ENCODE results near the gene ZBTB2.

ZBTB2 gene, protein sequence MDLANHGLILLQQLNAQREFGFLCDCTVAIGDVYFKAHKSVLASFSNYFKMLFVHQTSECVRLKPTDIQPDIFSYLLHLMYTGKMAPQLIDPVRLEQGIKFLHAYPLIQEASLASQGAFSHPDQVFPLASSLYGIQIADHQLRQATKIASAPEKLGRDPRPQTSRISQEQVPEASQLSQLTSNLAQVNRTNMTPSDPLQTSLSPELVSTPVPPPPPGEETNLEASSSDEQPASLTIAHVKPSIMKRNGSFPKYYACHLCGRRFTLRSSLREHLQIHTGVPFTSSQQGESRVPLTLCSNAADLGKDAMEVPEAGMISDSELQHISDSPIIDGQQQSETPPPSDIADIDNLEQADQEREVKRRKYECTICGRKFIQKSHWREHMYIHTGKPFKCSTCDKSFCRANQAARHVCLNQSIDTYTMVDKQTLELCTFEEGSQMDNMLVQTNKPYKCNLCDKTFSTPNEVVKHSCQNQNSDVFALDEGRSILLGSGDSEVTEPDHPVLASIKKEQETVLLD

DNA sequence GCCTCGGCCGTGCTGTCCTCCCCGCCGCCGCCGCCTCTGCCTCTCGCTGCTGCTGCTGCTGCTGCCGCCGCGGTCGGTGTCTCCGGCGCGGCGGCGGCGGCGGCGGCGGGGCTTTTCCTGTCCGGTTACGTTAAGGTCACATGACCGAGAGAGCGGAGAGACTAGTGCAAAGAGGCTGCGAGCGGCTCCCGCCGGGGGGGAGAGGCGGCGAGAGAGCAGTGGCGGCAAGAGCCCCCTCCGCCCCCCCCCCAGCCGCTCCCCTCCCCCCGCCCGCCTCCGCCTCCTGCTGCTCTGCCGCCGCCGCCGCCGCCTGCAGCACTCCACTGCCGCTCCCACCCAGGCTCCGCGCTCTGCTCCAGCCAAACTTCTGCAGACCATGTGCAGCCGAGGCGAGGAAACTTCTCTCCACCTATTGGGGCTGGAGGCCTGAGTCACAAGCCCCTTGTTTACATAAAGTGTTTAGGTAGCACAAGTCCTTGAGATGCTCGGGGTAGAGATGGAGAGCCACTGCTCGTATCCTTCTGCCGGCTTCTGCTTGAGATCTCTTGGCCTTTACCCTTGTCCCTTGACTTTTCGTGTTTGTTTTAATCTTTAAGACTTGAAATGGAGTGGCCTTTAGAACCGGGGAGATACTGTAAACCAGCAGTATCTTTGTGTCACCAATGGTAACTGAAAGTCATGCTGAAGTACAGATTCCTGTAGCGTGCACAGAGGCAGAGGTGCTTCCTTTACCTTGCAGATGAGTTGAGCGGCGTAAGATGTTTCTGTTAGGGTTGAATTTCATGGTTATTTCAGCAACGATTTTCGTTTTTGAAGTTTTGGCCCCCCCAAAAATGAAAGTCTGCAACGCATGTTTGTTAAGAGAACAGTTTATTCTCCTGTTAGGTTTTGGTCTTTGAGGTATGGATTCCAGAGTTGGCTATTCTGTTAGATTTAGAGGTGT lies at the start of gene ZBTB2:
ZBTB2 (minus strand) TSS at position 89 of the 943 bp plus-strand sequence. CDS start 17,922 bp downstream, outside the sequence.
- DNase-seq: peak; percentile 81

DNA sequence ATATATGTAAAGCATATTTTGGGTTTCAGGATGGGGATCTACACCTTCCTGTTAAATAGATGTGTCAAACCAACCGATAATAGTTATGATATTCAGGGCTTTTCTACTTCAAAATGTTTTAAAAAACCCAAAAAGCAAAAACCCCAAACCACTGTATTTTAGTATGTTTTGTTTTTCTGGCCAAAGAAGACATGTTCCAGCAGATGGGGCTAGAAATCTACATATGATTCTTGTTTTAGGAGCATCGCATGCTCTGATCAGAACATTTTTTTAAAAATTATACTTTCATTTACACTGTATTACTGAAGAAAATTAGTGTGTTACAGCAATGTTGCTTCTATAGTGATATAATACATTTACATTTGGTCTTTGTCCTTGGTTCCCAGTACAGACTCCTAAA lies 49.6 kb upstream of the ZBTB2 start:
- DNase-seq: no peak

DNA sequence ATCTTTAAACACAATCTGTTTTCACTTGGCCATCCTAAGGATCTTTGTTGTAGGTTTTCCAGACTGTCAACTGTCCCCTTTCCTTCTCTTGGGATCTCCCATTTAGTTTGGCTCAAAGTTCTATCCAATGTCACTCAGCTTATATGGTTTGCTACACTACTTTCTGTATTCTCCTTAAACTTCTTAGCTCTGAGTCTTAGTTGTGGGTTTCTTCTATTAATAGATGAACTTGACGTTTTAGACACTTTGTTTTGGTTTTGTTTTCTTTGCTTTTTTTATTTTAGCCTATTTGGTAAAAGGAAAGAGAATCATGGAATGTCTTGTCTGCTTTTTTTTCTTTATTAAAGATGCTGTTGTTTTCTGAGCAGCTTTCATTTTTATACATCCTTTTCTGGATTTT lies 49.1 kb upstream of the ZBTB2 start:
- DNase-seq: no peak

DNA sequence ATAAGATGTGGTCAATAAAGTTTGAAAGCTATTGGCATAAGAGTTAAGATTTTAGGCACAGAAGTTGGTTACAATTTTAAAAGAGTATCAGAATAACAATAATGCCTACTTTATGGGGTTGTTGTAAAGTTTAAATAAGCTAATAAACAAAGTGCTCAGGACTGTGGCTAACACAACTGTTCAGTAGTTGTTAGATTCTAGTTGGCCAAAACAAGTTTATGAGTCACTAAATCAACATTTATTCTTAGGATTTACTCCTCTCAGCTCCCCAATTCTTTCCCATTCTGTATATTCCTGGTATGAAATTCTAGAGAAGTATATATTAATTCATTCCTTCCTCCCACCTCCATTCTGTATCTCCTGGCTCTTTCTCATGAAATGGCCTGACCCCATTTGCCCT lies 46.0 kb upstream of the ZBTB2 start:
- no peak for DNase-seq

DNA sequence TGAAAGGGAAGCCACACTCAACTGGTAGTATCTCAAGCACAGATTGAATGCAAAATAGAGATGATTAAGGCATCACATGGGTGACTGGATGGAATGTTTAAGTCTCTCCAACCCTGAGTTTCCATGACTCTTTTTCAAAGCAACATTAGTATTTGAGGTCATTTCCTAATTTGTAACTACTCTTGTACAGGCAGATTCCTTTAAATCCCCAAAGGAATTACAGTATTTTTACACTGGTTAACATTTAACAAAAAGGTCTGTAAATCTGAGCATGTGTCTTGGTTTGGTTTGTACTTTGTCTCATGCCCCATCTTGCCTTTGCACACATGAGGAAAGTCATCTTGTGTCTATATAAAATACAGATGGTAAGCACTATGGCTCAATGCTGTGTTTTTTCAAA lies 45.4 kb upstream of the ZBTB2 start:
- DNase-seq: no peak

DNA sequence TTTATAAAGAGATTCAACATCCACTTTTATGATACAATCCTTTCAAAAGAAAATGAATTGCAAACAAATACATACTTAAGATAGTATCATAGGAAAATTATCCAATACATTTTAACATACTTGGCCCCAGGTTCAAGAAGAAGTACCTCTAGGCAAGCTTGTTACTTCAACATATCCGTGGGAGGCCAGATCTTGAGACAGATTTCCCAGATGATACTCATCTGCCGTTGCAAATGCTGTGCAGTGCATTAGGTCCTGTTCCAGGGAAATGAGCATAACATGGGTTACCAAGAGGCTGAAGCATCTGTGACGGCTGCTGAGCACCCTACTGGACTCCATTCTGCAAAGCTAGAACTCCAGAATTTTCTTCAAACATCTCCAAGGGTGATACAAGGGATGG lies 44.9 kb upstream of the ZBTB2 start:
- no peak for DNase-seq

DNA sequence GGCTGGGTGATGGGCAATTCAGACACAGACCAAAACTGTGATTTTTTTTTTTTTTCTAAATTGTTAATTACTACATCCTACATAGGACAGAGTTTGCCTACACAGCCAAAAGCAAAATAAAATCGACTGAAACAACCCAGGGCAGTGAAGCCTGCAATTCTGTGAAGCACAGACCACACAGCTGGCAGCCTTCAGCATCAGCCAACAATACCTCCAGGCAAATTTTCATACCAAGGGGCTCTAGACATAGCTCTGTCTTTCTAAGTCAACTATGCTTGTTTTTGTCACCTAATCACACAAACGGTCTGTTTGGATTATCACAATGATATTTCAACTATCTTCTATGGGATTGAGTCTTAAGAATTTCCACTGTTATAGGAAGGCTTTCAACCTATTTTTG lies 43.0 kb upstream of the ZBTB2 start:
- DNase-seq: no peak

DNA sequence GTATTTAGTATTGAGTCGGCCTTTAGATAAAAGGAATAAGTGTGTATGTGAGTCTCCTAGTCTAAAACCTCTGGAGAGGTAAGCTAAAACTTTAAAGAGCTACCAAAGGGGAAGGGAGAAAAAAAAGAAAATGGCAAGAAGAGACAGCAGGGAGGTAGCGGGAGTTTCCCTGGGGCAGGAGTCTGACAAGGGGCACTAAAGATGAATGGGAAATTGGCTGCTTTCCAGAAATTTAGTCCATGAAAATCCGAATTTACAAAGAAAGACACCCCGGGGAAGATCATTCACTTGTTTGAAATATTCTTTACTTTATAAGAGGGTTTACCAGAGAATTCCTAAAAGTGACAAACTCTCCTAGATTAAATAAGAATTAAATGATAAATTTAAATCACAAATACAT lies 41.3 kb upstream of the ZBTB2 start:
- DNase-seq: no peak

DNA sequence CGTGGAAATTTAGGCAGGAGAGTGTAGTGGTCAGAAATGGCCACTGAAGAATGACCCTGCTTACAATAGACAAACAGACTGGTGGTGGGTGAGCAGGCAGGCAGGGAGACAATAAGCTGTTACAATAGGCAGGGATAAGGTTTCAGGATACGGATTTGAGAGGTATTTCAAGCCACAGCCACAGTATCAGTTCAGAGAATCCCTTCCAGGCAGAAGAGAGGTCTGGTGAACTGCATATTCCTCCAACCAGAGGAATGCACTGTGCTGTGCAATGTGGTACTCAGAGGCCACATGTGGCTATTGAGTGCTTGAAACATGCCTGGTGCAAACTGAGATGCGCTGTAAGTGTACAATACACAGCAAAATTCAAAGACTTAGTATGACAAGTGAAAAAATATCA lies 40.0 kb upstream of the ZBTB2 start:
- DNase-seq: no peak

DNA sequence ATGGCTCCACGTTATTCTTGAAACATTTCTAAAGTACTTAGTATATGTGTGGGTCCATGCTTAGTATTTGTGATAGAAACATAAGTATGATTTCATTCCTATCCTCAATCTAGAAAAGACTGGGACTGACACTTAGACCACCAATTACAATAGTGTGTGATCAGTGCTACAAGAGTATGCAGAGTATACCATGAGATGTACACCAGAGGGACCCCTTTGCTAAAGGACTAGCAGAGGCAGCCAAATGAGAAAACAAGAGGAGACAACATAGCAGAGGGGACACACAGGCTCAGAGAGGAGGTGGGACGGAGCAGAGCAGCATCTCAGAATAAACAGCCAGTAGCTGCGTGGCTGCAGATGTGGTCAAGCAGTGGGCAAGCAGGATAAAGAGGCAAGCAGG lies 39.5 kb upstream of the ZBTB2 start:
- no peak for DNase-seq

DNA sequence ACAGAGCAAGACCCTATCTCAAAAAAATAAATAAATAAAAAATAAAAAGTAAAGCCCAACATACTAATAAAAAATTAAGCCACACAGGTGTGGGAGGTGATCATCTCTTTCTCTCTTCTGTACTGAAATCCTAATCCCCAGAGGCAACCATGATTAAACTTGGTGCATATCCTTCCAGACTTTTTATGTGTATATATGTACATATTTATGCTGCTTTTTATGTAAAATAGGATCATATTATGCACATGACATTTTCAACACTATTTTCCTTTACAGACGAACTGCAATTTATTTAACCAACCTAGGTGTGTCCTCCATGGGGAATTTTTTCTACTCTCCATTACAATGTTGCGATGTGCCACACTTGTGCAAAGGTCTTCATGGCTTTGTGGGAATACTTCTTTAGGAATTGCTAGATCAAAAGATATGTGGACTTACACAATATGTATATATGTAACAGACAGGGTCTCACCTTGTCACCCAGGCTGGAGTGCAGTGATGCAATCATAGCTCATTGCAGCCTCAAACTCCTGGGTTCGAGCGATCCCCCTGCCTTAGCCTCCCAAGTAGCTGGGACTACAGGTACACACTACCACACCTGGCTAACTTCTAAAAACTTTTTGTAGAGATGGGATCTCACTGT lies 36.9 kb upstream of the ZBTB2 start:
- DNase-seq: no peak

DNA sequence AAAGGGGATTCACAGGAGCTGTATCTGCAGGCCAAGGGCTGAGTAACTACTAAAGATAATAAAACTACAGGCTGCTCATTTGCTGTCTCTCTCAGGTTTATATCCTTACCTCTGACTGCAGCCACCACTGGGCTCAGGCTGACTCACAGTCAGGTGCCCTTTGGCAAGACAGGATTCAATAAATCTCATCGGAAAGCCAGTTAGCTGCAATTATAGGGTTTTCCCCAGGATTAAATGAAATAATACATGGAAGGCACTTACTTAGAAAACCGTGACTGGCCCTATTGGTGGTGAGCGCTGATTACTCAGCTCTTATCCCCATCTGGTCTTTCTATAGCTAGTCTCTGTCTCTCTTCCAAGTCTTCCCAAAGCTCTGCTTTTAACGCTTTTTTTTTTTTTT lies 34.2 kb upstream of the ZBTB2 start:
- no peak for DNase-seq

DNA sequence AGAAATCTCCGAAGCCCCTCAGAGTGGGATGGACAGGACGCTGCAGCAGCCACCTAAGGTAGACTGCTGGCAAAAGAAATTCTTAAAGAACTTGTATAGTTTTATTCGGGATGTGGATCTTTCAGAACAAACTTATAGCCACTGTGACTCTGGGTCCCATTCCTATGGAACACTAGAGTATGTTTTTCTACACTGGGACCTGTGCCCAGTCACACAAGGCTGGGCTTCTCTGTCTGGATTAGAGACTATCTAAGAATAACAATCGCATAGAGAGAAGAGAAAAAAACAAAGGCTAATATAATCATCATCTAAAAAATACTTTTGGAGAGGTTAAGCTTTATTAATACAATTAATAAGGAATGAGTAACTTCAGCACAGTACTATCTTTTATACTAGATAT lies 31.6 kb upstream of the ZBTB2 start:
- no peak for DNase-seq

DNA sequence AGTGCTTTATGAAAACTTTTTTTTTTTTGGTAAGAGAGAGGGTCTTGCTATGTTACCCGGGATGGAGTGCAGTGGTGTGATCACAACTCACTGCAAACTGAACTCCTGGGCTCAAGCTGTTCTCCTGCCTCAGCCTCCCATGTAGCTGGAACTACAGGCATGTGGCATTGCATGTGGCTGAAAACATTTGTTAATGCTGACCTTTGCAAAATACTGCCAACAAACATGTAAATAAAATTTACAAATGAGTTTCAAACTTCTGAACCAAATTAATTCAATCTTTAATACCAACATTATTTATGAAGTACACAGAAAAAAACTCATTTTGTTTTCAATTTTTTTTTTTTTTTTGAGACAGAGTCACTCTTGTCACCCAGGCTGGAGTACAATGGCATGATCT lies 26.1 kb upstream of the ZBTB2 start:
- no peak for DNase-seq

DNA sequence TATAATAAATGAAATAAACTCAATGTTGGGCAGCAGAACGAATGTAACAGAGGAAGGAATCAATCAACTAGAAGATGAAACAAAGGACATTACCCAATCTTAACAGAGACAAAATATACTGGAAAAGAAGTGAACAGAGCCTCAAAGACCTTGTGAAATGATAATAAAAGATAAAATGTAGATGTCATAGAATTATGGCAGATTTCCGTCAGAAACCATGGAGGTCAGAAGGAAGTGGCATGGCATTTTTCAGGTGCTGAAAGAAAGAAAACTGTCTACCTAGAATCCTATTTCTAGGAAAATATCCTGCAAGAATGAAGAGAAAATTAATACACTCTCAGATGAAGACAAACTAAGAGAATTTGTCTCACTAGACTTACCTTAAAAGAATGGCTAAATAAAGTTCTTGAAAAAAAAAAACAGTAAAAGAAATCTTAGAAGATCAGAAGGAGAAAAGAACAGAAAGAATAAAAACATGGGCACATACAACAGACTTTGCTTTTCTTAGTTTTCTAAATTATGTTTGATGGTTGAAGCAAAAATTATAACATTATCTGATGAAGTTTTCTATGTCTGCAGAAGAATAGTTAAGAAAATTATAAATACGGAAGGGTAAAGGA lies 23.4 kb upstream of the ZBTB2 start:
- DNase-seq: no peak

DNA sequence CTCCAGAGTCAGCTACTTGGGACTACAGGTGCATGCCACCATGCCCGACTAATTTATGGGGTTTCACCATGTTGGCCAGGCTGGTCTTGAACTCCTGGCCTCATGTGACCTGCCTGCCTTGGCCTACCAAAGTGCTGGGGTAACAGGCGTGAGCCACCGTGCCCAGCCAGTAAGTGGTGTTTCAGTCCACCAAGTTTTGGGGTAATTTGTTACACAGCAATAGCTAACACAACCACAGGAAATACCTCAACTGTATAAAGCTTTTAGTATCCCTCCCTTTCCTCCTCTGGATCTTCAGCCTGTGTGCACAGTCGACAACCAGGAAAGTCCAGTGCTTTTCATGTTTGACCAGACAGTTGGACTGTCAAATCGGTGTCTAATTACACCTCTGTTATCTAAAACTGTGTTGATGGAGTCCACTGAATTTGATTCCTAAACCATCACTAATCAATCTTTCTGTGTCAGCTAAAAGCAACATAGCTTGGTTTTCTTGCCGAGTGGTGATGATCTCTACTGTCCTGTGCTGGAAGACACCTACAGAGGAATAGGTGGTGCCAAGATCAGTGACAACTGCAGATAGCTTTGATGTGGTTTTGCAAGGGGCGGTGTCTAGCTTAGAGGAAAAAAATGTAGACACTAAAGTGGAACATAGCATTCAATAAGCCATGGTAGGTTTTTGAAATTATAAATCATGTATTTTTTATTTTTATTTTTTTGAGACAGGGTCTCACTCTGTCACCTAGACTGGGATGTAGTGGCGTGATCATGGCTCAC lies 22.2 kb upstream of the ZBTB2 start:
- DNase-seq: no peak

DNA sequence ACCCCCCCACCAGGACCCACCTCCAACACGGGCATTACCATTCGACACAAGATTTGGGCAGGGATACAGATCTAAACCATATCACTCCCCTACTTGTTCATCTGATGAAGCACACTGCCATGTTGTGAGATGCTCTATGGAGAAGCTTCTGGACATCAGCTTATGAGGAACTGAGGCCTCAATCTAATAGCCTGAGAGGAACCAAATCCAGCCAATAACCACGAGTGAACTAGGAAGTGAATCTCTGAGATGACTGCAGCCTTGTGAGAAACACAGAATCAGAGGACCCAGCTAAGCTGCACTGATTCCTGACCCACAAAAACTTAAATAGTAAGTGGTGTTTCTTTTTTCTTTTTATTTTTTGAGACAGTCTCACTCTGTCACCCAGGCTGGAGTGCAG lies 21.6 kb upstream of the ZBTB2 start:
- DNase-seq: no peak

DNA sequence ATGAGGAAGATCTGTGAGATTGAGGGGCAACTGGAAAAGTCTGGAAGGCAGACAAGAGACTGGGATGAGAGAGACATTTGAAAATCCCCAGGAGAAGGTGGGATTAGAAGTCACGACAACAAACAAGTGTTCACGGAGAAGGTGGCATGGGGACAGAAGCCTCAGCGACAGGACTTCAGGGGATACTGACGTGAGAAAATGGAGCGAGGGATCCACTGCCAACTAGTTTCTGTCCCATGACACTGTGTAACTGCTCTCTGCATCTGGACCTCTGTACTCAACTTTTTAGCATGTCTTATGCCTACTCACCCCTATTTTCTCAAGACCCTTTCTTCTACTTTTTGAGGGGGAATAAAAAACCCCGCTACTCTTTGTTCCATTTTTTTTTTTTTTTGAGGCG lies 18.3 kb upstream of the ZBTB2 start:
- no peak for DNase-seq

DNA sequence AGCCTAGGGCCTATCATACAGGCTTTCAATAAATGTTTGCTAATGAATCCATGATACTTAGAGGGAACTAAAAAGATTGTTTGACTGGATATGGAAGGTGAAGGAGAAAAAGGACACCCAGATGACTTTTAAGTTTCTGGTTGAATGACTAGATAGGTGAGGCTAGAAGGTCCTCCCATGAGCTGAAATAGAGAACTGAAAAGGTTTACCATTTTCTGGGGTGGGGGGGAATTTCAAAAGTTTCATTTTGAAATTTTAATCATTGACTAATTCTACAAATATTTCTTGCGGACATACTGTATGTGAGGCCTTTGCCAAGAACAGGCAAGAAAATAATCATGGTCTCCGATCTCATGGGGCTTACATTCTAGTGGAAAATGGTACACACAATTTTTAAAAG lies 17.9 kb upstream of the ZBTB2 start:
- no peak for DNase-seq

DNA sequence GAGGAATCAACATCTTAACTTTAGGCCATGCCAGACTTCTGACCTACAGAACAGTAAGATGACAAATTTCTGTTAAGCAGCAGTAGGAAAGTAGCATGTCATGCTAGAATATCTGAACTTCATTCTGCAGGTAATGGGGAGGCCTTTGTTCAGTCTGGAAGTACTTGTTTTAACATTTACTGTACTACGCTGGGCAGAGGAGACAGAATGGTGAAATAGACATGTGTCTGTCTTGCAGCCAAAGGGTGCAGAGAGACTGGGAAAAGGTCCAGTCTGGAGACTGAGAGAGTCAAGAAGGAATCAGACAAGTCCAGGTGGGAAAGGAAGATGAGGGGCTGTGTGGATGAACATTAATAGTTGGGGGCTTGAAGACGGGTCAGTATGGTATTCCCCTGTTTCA lies 17.5 kb upstream of the ZBTB2 start:
- no peak for DNase-seq

DNA sequence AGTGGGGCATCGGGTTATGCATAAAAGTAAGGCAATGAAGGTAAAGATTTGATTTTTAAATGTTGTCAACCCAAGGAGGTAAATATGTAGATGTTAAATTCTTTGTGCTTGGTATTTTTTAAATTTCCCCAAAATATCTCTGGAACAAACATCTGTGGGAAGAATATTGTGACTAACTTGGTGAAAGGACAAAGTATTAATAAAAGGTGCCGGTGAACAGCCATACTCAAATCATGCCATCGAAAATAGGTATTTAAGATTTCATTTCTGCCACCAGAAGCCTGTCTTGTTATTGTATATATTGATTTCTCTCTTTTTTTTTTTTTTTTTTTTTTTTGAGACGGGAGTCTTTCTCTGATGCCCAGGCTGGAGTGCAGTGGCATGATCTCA lies 12.6 kb upstream of the ZBTB2 start:
- DNase-seq: no peak

DNA sequence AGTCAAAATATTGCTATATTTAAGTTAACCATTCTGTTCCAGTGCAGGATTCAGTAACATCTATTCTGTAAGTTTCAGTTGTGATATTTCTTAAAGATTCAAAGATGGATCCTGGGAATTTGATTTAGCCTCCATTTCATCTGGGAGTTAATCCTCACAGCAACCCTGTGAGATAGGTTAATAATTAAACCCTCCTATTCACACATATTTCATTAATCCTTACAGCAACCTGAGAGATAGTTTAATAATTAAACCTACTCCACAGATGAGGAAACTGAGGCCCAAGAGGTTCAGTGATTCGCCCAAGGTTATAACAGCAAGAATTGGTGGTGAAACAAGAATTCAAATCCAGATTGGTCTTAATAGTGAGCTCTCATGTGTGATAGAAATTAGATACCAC lies 10.9 kb upstream of the ZBTB2 start:
- no peak for DNase-seq
